ENCODE data around the gene MTHFD2L. TPM values are rescaled to one million over a fixed set of nuclear protein-coding genes. Genes with fewer than 3 reads are reported as not detected.

The MTHFD2L gene
- total and polyA plus RNA-seq, 10 of the 15 experiments (the other 5 are each of a cell fraction or from before 2014, with no cell fraction given): 4.8 to 25.4 (median 14.4) TPM

DNA sequence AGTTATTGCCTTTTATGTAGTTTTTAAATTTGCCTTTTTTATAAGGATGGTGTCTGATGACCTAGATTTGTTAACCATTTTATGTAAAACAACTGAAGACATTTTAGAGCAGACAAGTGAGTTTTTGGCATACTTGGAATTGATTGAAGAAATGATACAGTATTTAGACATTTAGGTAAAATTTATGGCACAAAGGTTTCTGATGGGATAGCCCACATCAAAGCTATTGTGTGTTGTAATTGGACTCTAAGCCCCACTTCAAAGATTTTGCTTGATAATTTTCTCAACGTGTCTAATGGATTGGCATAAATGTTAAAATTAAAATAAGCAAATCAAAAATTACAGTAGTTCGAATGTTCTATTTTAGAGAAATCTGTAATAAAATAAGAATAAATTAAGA, 168.0 kb downstream of the MTHFD2L start (continued):
- TF ChIP-seq IRF4 (IDR thresholded peaks at IDR 0.05; ENCODE audit: low read depth, low read length) (no peak), TAF1 (IDR thresholded peaks at IDR 0.05; ENCODE audit: borderline replicate concordance, low read depth, low read length) (no peak), RB1 (IDR thresholded peaks at IDR 0.05; ENCODE audit: borderline replicate concordance) (no peak)
- TF ChIP-seq, protein P1, sequence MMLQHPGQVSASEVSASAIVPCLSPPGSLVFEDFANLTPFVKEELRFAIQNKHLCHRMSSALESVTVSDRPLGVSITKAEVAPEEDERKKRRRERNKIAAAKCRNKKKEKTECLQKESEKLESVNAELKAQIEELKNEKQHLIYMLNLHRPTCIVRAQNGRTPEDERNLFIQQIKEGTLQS (IDR thresholded peaks at IDR 0.05; ENCODE audit: borderline replicate concordance, extremely low read depth, low read depth, low read length): no peak

DNA sequence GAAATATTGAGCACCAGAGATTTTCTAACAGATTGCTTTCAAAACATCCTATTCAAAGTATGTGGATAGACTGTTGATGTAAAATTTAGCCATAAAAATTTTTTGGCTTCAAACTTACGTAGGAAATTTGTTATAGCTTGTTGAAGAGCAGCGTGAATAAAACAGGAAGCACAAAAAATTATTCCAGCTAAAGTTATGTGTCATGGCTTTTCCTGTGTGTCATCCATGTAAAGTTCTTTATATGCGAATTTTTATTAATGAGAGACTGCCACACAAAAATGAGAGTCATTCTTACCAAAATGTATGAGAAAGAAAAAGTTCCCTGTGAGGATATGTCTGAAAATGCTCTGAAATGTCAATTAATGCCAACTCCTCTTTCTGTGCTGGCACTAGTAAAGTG, 169.8 kb downstream of the MTHFD2L start:
- Histone ChIP-seq H4K20me1 (ENCODE audit: control insufficient read depth, insufficient read depth) (no peaks in the 10 kb centered on the region), H3K27ac (ENCODE audit: control insufficient read depth, insufficient read depth) (no peak overlapping the region), H3K4me3 (no peak overlapping the region), H3K4me1 (ENCODE audit: control insufficient read depth, insufficient read depth, low read length) (no peaks in the 10 kb centered on the region), H3K79me2 (ENCODE audit: control insufficient read depth, insufficient read depth, low read length) (no peaks in the 10 kb centered on the region), H3K4me2 (ENCODE audit: control insufficient read depth, insufficient read depth) (no peak overlapping the region), H3K9ac (ENCODE audit: control insufficient read depth, insufficient read depth, low read length) (no peak overlapping the region), H3K9me3 (replicated peaks; ENCODE audit: control insufficient read depth, insufficient read depth, low read length) (no peaks in the 10 kb centered on the region), H3K27me3 (replicated peaks in 1 of 2; ENCODE audit: control insufficient read depth in 2 of 2, insufficient read depth in 2 of 2, low read length in 1 of 2) (peaks cover 0 to 3% of the 10 kb centered on the region in 2 experiments; a peak in 1 of 4 replicates), H3K36me3 (ENCODE audit: control insufficient read depth in 2 of 2, insufficient read depth in 2 of 2, low read length in 1 of 2) (no peaks in the 10 kb centered on the region), H2AFZ (ENCODE audit: control insufficient read depth, low read depth, low read length) (no peak overlapping the region)
- in situ Hi-C loops (cut with MboI): no loop called here
- ChIA-PET POLR2A (no interaction called here), CTCF (interaction anchor here (1.1 to 1.3 kb wide), 3 partner anchors 10 to 347 kb away, joined by 3 to 5 read pairs (median 4); no protein-coding TSS in a partner anchor), SMC1A (ENCODE audit: uncharacterized antibody, unreplicated experiment) (interaction anchor here (1.6 kb wide), 1 partner anchor 43 kb away, joined by 4 read pairs; no protein-coding TSS in a partner anchor), RAD21 (ENCODE audit: unreplicated experiment) (no interaction called here)
- no peak for ATAC-seq
- BruUV-seq (replicated peaks): no TSS peak
- 17% methylated on average over 3 of the region's 3 CpGs for WGBS (ENCODE audit: insufficient coverage, insufficient replicate concordance, low lambda C conversion rate, missing lambda C conversion rate)
- intact Hi-C loops (cut with micrococcal nuclease; ENCODE audit: unreplicated experiment): no loop called here
- DNase-seq (ENCODE audit: low read depth, low spot score): no peak
- FAIRE-seq: no peak
- no peak for TF ChIP-seq SUZ12 (IDR thresholded peaks at IDR 0.05; ENCODE audit: unreplicated experiment)
- TF ChIP-seq, protein P2, sequence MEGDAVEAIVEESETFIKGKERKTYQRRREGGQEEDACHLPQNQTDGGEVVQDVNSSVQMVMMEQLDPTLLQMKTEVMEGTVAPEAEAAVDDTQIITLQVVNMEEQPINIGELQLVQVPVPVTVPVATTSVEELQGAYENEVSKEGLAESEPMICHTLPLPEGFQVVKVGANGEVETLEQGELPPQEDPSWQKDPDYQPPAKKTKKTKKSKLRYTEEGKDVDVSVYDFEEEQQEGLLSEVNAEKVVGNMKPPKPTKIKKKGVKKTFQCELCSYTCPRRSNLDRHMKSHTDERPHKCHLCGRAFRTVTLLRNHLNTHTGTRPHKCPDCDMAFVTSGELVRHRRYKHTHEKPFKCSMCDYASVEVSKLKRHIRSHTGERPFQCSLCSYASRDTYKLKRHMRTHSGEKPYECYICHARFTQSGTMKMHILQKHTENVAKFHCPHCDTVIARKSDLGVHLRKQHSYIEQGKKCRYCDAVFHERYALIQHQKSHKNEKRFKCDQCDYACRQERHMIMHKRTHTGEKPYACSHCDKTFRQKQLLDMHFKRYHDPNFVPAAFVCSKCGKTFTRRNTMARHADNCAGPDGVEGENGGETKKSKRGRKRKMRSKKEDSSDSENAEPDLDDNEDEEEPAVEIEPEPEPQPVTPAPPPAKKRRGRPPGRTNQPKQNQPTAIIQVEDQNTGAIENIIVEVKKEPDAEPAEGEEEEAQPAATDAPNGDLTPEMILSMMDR (IDR thresholded peaks at IDR 0.05 in 2 of 3, conservative IDR thresholded peaks at IDR 0.05 in 1 of 3; ENCODE audit: control insufficient read depth in 2 of 3, extremely low read depth in 1 of 3, insufficient read depth in 1 of 3, low read depth in 3 of 3, low read length in 3 of 3): no peak
- TF ChIP-seq IRF4 (IDR thresholded peaks at IDR 0.05; ENCODE audit: low read depth, low read length): no peak
- TF ChIP-seq, protein P3, sequence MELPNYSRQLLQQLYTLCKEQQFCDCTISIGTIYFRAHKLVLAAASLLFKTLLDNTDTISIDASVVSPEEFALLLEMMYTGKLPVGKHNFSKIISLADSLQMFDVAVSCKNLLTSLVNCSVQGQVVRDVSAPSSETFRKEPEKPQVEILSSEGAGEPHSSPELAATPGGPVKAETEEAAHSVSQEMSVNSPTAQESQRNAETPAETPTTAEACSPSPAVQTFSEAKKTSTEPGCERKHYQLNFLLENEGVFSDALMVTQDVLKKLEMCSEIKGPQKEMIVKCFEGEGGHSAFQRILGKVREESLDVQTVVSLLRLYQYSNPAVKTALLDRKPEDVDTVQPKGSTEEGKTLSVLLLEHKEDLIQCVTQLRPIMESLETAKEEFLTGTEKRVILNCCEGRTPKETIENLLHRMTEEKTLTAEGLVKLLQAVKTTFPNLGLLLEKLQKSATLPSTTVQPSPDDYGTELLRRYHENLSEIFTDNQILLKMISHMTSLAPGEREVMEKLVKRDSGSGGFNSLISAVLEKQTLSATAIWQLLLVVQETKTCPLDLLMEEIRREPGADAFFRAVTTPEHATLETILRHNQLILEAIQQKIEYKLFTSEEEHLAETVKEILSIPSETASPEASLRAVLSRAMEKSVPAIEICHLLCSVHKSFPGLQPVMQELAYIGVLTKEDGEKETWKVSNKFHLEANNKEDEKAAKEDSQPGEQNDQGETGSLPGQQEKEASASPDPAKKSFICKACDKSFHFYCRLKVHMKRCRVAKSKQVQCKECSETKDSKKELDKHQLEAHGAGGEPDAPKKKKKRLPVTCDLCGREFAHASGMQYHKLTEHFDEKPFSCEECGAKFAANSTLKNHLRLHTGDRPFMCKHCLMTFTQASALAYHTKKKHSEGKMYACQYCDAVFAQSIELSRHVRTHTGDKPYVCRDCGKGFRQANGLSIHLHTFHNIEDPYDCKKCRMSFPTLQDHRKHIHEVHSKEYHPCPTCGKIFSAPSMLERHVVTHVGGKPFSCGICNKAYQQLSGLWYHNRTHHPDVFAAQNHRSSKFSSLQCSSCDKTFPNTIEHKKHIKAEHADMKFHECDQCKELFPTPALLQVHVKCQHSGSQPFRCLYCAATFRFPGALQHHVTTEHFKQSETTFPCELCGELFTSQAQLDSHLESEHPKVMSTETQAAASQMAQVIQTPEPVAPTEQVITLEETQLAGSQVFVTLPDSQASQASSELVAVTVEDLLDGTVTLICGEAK (IDR thresholded peaks at IDR 0.05; ENCODE audit: borderline replicate concordance): no peak
- TF ChIP-seq, protein P4, sequence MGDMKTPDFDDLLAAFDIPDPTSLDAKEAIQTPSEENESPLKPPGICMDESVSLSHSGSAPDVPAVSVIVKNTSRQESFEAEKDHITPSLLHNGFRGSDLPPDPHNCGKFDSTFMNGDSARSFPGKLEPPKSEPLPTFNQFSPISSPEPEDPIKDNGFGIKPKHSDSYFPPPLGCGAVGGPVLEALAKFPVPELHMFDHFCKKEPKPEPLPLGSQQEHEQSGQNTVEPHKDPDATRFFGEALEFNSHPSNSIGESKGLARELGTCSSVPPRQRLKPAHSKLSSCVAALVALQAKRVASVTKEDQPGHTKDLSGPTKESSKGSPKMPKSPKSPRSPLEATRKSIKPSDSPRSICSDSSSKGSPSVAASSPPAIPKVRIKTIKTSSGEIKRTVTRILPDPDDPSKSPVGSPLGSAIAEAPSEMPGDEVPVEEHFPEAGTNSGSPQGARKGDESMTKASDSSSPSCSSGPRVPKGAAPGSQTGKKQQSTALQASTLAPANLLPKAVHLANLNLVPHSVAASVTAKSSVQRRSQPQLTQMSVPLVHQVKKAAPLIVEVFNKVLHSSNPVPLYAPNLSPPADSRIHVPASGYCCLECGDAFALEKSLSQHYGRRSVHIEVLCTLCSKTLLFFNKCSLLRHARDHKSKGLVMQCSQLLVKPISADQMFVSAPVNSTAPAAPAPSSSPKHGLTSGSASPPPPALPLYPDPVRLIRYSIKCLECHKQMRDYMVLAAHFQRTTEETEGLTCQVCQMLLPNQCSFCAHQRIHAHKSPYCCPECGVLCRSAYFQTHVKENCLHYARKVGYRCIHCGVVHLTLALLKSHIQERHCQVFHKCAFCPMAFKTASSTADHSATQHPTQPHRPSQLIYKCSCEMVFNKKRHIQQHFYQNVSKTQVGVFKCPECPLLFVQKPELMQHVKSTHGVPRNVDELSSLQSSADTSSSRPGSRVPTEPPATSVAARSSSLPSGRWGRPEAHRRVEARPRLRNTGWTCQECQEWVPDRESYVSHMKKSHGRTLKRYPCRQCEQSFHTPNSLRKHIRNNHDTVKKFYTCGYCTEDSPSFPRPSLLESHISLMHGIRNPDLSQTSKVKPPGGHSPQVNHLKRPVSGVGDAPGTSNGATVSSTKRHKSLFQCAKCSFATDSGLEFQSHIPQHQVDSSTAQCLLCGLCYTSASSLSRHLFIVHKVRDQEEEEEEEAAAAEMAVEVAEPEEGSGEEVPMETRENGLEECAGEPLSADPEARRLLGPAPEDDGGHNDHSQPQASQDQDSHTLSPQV (IDR thresholded peaks at IDR 0.05): no peak
- TF ChIP-seq ZNF384 (IDR thresholded peaks at IDR 0.05; ENCODE audit: borderline replicate concordance, low read depth, low read length): no peak
- TF ChIP-seq MYB (IDR thresholded peaks at IDR 0.05; ENCODE audit: borderline replicate concordance, low read depth, low read length): no peak
- no peak for TF ChIP-seq TARDBP (IDR thresholded peaks at IDR 0.05; ENCODE audit: borderline replicate concordance)
